Activated effector memory CD4-positive, alpha-beta T cell treated with Interleukin-2 at 50 U/mL for 16 hours (primary cell): ENCODE data around the gene FCGBP.
A peak's percentile ranks its signal among the peaks of the same experiment; 100 is the strongest.
"Not testable (repeated sequence)": the region's sequence is repeated elsewhere in the genome, so short reads cannot be mapped to it uniquely, and the experiment has no call there.

Source experiments
- DNase-seq: peaks from one replicate; pipeline ENCODE4 v3.0.0-alpha.2; 2020

The FCGBP gene

GRCh38 chr19:39916236-39916635, 18.2 kb downstream of the FCGBP start:
- no peak for DNase-seq

- no peak for DNase-seq
Observed at GRCh38 chr19:39915848-39916215, 18.6 kb downstream of the FCGBP start.

DNA sequence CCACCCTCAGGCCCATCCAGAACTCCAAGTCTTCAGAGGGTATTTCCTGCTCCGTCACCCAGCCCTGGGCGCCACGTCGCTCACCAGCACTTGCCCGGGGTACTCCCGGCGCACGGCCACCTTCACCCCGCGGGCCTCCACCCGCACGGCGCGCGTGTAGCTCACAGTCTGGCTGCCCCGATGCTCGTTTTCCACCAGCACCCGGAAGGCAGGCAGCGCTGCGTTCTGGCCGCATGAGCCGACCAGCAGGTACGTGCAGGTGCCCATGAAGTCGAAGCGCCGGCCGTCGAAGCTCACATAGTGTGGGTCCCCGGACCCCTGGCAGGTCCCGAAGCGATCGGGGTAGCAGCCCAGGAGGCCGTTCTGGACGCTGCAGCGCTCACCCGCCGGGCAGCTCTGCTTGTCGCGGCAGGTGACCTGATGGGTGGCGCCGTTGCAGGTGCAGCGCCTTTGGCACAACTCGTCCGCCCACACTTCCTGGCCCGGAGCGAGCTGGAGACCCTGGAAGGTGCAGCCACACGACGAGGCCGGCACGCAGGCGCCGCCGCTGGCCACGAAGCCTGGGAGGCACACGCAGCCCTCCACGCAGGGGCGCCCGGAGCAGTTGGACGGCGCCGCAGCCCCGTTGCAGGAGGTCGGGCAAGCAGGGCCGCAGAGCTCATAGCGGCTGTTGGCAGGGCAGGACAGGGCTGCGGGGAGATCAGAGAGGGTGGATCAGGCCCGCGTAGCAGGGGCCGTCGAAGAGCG, 19.2 kb downstream of the FCGBP start:
- no peak for DNase-seq

- DNase-seq = no peak
Observed at GRCh38 chr19:39913682-39914333, 20.6 kb downstream of the FCGBP start.

GRCh38 chr19:39908803-39909202, 25.6 kb downstream of the FCGBP start:
- DNase-seq = no peak

GRCh38 chr19:39906820-39907611, 27.4 kb downstream of the FCGBP start:
- no peak for DNase-seq

- no peak for DNase-seq
Observed at GRCh38 chr19:39906283-39906682, 28.2 kb downstream of the FCGBP start.

DNA sequence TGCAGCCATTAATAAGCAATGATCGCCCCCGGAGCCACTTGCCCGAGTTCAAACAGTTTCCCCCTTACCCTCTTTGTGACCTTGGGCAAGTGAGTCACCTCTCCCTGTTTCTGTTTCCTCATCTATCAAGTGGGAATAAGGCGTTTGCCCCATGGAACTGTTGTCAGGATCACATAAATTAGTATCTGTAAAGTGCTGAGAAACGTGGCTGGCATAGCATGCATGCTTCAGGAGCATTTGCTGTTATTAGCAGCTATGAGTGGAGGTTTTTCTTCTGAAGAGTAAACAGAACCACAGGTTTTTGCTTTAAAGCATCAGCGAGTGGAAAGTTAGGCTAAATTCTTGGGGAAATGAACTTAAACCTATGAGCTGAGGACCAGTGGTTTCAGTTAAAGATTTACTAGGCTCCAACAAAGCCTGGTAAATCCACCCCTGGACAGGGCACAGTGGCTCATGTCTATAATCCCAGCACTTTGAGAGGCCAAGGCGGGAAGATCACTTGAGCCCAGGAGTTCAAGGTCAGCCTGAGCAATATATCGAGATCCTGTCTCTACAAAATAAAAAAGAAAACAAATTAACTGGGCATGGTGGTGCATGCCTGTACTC, 30.8 kb downstream of the FCGBP start:
- not testable (repeated sequence) for DNase-seq

DNA sequence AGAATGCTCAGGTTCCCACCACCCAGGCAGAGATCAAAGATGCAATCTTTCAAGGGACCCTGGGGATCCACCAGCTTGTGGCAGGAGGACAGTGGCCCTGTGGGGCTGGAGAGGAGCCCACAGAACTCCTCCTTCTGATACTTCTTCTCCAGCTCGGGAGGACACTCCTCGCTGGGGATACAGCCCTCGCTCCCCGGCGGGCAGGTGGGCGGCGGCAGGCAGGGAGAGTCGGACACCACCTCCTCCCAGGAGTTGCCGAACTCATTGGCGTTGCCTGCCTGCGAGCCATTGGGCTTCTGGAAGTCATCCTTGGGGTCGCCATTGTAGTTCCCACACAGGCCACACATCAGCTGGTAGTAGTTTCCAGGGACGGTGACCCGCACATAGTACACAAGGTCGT, 32.1 kb downstream of the FCGBP start:
- not testable (repeated sequence) for DNase-seq

- DNase-seq = not testable (repeated sequence)
Observed at GRCh38 chr19:39901681-39902080, 32.8 kb downstream of the FCGBP start.

DNA sequence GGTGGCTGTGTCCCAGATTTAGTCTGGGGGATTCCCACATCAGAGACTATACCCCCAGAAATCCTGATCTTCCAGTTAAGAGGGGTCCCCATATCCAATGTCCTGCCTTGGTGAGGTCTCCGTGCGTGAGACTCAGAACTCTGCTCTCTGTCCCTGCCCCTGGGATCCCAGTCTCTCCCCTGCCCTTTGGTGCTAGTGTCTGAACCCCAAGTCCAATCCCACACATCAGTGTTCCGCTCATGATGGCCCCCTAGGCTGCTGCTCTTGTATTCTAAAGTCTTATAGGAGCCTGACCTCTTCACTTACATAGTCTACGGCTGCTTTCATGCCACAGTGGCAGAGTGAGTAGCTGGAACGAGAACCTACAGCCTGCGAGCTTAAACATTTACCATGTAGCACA, 35.6 kb downstream of the FCGBP start:
- not testable (repeated sequence) for DNase-seq

DNA sequence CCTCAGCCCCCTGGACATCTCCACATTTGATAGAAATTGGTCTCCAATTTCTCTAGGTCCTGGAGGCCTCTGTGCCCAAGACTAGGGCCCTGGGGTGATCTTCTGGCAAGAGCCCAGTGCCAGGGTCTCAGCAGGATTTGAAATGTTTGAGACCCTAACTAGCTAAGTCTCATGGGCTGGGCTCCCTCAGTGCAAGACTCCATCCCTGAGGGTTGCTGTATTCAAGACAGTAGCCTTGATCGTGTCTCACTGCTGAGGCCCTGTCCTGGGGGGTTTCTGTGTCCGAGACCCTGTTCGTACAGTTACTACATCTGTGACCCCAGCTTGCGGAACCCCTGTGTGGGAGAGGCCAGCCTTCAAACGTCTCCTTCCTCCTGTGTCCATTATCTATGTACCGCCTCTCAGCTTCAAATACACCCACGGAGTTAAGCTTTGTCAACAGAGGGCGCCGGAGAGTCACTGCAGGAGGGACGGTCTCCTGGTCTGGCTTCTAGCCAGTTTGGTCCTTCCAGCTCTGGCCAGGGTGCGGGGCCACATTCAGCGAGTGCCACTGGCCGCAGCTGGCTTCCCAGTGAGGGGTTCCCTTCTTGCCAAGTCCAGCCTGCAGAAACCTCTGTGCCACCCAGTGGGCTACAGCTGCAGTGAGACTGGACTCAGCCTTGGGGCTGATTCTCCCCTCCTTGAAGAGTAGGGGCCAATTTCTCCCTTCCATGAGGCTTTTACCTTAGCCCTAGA, 36.8 kb downstream of the FCGBP start:
- peak; percentile 49 for DNase-seq

DNA sequence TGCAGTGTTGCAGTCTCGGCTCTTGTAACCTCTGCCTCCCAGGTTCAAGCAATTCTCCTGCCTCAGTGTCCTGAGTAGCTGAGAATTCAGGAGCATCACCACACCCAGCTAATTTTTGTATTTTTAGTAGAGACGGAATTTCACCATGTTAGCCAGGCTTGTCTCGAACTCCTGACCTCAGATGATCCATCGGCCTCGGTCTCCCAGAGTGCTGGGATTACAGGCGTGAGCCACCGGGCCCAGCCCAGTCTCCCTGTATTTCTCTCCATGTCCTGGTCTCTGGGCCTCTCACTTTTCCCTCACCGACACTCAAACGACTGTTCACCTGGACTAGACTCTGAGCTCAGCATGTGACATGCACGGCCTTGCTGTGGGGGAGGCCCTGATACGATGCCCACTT, 39.3 kb downstream of the FCGBP start:
- DNase-seq = not testable (repeated sequence)

DNA sequence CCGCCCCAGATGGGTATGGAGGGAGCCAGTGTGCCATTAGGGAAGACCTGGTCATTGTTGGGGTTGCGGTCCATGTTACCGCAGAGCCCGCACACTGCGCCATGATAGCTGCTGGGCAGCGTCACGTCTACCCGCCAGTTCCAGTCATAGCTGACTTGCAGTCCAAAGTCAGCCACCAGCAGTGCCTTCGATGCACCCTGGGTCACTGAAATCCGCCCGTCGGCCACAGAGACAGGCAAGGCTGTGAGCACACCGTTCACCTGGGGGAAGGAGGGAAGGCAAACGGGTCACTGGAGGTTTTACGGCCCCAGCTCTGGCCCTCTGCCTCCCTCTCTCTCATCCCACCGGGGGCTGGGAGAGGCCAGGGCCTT, 40.2 kb downstream of the FCGBP start:
- DNase-seq = not testable (repeated sequence)

DNA sequence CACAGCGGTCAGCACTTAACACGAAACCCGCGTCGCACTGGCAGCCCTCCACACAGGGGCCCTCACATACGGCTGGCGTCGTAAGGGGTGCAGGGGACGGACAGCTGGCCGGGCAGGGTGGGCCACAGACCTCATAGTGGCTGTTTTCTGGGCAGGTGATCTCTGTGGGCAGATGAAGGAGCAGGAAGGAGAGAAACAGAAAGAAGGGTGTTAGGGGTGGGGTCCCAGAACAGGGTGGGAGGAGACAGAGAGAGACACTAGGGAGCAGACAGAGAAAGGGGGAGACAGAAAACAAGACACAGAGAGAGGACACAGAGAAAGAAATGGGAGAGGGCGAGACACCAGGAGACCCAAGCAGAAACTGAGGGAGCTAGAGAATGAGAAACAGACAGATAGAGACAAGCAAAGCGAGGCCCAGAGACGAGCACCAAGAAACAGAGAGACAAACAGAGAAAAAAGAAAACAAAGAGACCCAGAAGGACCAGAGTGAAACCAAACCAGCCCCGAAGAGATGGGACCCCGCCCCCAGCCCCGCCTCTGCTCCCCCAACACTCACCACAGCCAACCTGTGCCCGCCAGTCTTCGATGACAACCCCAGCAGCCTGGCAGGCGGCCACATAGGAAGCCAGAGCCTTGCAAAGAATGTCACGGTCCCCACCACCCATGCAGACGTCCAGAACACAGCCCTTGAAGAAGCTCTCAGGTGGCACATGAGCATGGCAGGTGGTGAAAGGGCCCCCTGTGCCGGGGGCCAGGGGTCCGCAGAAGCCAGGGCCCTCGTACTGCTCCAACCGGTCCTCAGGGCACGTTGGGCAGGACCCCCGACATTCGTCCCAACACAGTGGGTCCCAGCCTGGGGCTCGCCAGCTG, 40.8 kb downstream of the FCGBP start:
- DNase-seq = not testable (repeated sequence)

GRCh38 chr19:39892506-39892902, 41.9 kb downstream of the FCGBP start:
- DNase-seq = not testable (repeated sequence)

DNA sequence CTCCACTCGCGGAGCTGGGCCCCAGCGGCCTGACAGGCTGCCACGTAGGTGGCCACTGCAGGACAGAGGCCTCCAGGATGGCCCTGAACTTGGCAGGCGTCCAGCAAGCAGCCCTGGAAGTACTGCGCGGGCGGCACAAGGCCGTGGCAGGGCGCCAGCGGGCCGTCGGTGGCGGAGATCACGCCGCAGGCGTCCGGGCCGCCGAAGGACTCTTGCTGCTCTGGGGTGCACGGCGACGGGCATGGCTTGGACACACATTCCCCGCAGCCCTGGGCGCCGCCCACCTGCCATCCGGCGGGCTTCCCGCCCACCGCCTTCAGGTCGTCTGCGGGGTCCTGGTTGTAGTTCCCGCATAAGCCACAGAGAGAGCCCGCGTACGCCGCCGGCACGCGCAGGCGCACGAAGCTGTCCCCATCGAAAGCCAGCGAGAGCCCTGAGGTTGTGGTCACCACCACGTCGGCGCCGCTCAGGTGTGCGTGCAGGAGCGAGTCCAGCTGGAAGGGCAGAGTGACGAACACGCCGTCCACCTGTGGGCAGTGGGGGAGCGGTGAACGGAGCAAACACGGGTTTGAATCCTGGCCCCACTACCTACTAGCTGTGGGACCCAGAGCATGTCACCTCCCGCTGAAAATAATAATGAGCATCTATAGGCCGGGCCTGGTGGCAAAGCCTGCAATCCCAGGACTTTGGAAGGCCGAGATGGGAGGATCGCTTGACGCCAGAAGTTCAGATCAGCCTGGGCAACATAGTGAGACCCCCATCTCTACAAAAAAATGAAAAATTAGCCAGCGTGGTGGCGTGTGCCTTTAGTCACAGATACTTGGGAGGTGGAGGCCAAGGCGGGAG, 42.6 kb downstream of the FCGBP start:
- DNase-seq = not testable (repeated sequence)

GRCh38 chr19:39890755-39891551, 43.5 kb downstream of the FCGBP start:
- no peak for DNase-seq

DNA sequence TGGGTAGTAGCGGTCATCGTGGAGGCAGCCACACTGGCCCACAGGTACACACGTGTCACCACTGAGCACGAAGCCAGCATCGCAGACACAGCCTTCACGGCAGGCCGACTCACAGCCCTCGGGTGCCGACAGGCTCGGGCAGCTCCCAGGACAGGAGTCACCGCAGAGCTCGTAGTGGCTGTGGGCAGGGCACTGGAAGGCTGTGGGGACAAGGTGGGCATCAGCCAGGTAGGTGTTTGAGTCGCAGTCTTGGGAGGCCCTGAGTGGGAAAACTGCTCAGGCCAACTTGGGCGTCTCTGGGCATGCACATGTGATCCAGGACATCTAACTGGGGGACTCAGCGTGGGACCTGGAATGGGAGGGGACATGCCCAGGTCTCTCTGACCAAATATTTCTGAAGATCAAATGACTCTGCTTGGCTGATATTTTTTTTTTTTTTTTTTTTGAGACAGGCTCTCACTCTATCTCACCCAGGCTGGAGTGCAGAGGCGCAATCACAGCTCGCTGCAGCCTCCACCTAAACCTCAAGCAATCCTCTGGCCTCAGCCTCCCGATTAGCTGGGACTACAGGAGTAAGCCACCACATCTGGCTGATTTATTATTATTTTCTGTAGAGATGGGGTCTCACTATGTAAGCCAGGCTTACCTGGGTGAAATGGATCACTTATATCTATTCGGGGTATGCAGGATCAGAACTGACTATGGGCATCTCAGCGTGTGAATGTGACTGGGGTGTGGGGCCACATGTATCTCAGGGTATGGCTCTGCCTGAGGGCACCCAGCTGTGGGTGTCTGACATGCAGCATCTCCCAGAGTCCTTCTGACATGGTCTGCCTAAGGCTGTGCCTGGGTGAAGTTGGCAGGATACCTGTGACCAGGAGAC, 44.3 kb downstream of the FCGBP start:
- DNase-seq = not testable (repeated sequence)
